GM23248 (cell line): ENCODE results near the gene MRM3.

Source experiments
- EZH2 ChIP-seq: fragments of 200-600 bp; sonication (generic); IDR thresholded peaks from 2 replicates; pipeline ENCODE4 v1.6.1; 2018; ENCODE audit warnings: antibody characterized with exemption, mild to moderate bottlenecking; ENCODE audit not compliant: insufficient read depth, poor library complexity, severe bottlenecking
- EZH2phosphoT487 ChIP-seq: fragments of 200-600 bp; sonication (generic); IDR thresholded peaks from 2 replicates; pipeline ENCODE4 v1.6.1; 2018; ENCODE audit warnings: antibody characterized with exemption, moderate library complexity, mild to moderate bottlenecking, low read depth; ENCODE audit not compliant: insufficient read depth

GRCh38 chr17:789160-789840 is 7.1 kb downstream of the MRM3 start:
- TF ChIP-seq EZH2 (no peak), EZH2phosphoT487 (no peak)
